IMR-90 (cell line): ENCODE data around the gene ATP4B. TPM values are rescaled to one million over a fixed set of nuclear protein-coding genes. Genes with fewer than 3 reads are reported as not detected.

ENCODE experiments used
- ATAC-seq: fragments of 200-7000 bp; cut with Tn5 transposase; 2 replicates; pipeline ENCODE4 v1.9.1; 2020; ENCODE audit warnings: low read depth, mild to moderate bottlenecking, moderate library complexity
- BruUV-seq: library from RNA; stranded (reverse); fragments of 400-500 nt; replicated peaks from 2 replicates; lab custom pipeline; 2021; lab: Mats Ljungman, UMichigan
- CTCF ChIA-PET: fragments of 300-600 bp; formaldehyde crosslinking; extraction: SDS; loops from one replicate; lab custom pipeline; 2021; ENCODE audit warnings: antibody characterized with exemption; lab: Yijun Ruan, JAX
- POLR2A ChIA-PET: fragments of 300-600 bp; sonication (Branson Sonifier 250); formaldehyde crosslinking; loops from one replicate; lab custom pipeline; 2022; ENCODE audit warnings: antibody characterized with exemption; ENCODE audit not compliant: unreplicated experiment; lab: Charles Lee
- DNase-seq: peaks from one replicate; pipeline ENCODE4 v3.0.0; 2013
- H2AFZ ChIP-seq: replicated peaks from 2 replicates; pipeline ENCODE3; 2013; ENCODE audit warnings: low read length, mild to moderate bottlenecking; ENCODE audit not compliant: poor library complexity
- H2AK5ac ChIP-seq: 2 replicates; pipeline ENCODE4 v1.6.1; 2013; ENCODE audit warnings: low read depth, low read length, inconsistent platforms
- H2AK9ac ChIP-seq: replicated peaks from 2 replicates; pipeline ENCODE3; 2013; ENCODE audit warnings: mild to moderate bottlenecking, low read depth, low read length, moderate library complexity; ENCODE audit not compliant: poor library complexity
- H2BK120ac ChIP-seq: 2 replicates; pipeline ENCODE4 v1.6.1; 2013; ENCODE audit warnings: low read depth, low read length, inconsistent platforms
- H2BK15ac ChIP-seq: 3 replicates; pipeline ENCODE4 v1.6.1; 2013; ENCODE audit warnings: low read depth, low read length, inconsistent platforms
- H2BK20ac ChIP-seq: 2 replicates; pipeline ENCODE4 v1.6.1; 2013; ENCODE audit warnings: low read depth, mild to moderate bottlenecking, inconsistent platforms, low read length, moderate library complexity
- H2BK5ac ChIP-seq: 2 replicates; pipeline ENCODE4 v1.6.1; 2013; ENCODE audit warnings: mild to moderate bottlenecking, low read depth, low read length, inconsistent platforms; ENCODE audit not compliant: poor library complexity, severe bottlenecking
- H3K14ac ChIP-seq: replicated peaks from 2 replicates; pipeline ENCODE4 v1.6.1; 2013; ENCODE audit warnings: low read depth, low read length, inconsistent platforms
- H3K18ac ChIP-seq: 2 replicates; pipeline ENCODE4 v1.6.1; 2013; ENCODE audit warnings: low read depth, low read length, control low read depth
- H3K23ac ChIP-seq: 2 replicates; pipeline ENCODE4 v1.6.1; 2013; ENCODE audit warnings: low read depth, low read length, inconsistent platforms
- H3K27ac ChIP-seq: 2 replicates; pipeline ENCODE4 v1.5.1; 2013; ENCODE audit warnings: mild to moderate bottlenecking, control low read depth, low read length; ENCODE audit not compliant: insufficient read depth
- H3K27me3 ChIP-seq: 2 replicates; pipeline ENCODE4 v1.6.1; 2013; ENCODE audit warnings: low read length; ENCODE audit not compliant: control insufficient read depth, insufficient read depth
- H3K36me3 ChIP-seq: 2 replicates; pipeline ENCODE4 v1.6.1; 2013; ENCODE audit warnings: low read length, mixed read lengths; ENCODE audit not compliant: control insufficient read depth, insufficient read depth
- H3K4ac ChIP-seq: 2 replicates; pipeline ENCODE4 v1.6.1; 2013; ENCODE audit warnings: low read depth, low read length, inconsistent platforms
- H3K4me1 ChIP-seq: 2 replicates; pipeline ENCODE4 v1.6.1; 2013; ENCODE audit warnings: low read length, mixed read lengths; ENCODE audit not compliant: control insufficient read depth, insufficient read depth
- H3K4me2 ChIP-seq: 2 replicates; pipeline ENCODE4 v1.6.1; 2013; ENCODE audit warnings: low read depth, mild to moderate bottlenecking, control low read depth, low read length, moderate library complexity
- H3K4me3 ChIP-seq: 2 replicates; pipeline ENCODE4 v1.5.1; 2013; ENCODE audit warnings: low read depth, mild to moderate bottlenecking, control low read depth, low read length, moderate library complexity; ENCODE audit not compliant: insufficient read depth
- H3K56ac ChIP-seq: 2 replicates; pipeline ENCODE4 v1.6.1; 2013; ENCODE audit warnings: low read length, inconsistent platforms; ENCODE audit not compliant: insufficient read depth; ENCODE audit errors: extremely low read depth
- H3K79me1 ChIP-seq, 2 experiments: 2 replicates each; pipeline ENCODE4 v1.6.1; 2013; ENCODE audit warnings: low read length in 2 of 2, inconsistent platforms in 1 of 2, low read depth in 1 of 2
- H3K9ac ChIP-seq: 2 replicates; pipeline ENCODE4 v1.6.1; 2013; ENCODE audit warnings: low read depth, low read length, control low read depth
- H3K9me1 ChIP-seq: 2 replicates; pipeline ENCODE4 v1.6.1; 2013; ENCODE audit warnings: low read length, inconsistent platforms; ENCODE audit not compliant: insufficient read depth
- H3K9me3 ChIP-seq: 2 replicates; pipeline ENCODE4 v1.6.1; 2013; ENCODE audit warnings: low read length; ENCODE audit not compliant: control insufficient read depth, insufficient read depth
- H4K20me1 ChIP-seq: 2 replicates; pipeline ENCODE4 v1.6.1; 2013; ENCODE audit warnings: low read length, inconsistent platforms; ENCODE audit not compliant: insufficient read depth
- H4K5ac ChIP-seq: 2 replicates; pipeline ENCODE4 v1.6.1; 2013; ENCODE audit warnings: mild to moderate bottlenecking, low read depth, low read length, control low read depth
- H4K8ac ChIP-seq, 2 experiments: 2 replicates each; pipeline ENCODE4 v1.6.1; 2013; ENCODE audit warnings: low read depth in 2 of 2, low read length in 2 of 2, control low read depth in 1 of 2, inconsistent platforms in 1 of 2
- H4K91ac ChIP-seq: 2 replicates; pipeline ENCODE4 v1.6.1; 2013; ENCODE audit warnings: low read depth, low read length, inconsistent platforms; ENCODE audit not compliant: insufficient read depth
- BHLHE40 ChIP-seq: fragments of 150-350 bp; IDR thresholded peaks from 2 replicates; pipeline ENCODE4 v1.6.1; 2016; ENCODE audit warnings: mild to moderate bottlenecking, low read depth, low read length
- CEBPB ChIP-seq: IDR thresholded peaks from 2 replicates; pipeline ENCODE4 v1.6.1; 2012; ENCODE audit warnings: low read depth, low read length, improper control_type of control experiment
- CHD1 ChIP-seq: IDR thresholded peaks from 2 replicates; pipeline ENCODE4 v1.6.1; 2012; ENCODE audit warnings: low read depth, low read length, improper control_type of control experiment
- ELK1 ChIP-seq: fragments of 150-350 bp; IDR thresholded peaks from 2 replicates; pipeline ENCODE4 v1.6.1; 2016; ENCODE audit warnings: low read depth, mild to moderate bottlenecking, low read length, moderate library complexity, borderline replicate concordance
- FOS ChIP-seq: fragments of 150-350 bp; IDR thresholded peaks from 2 replicates; pipeline ENCODE4 v1.6.1; 2016; ENCODE audit warnings: low read depth, low read length
- MAZ ChIP-seq: IDR thresholded peaks from 2 replicates; pipeline ENCODE4 v1.6.1; 2012; ENCODE audit warnings: low read depth, mild to moderate bottlenecking, low read length, improper control_type of control experiment, moderate library complexity, borderline replicate concordance
- NFE2L2 ChIP-seq: fragments of 150-350 bp; IDR thresholded peaks from 2 replicates; pipeline ENCODE4 v1.6.1; 2016; ENCODE audit warnings: low read depth, mild to moderate bottlenecking, low read length
- POLR2A ChIP-seq: IDR thresholded peaks from 2 replicates; pipeline ENCODE4 v1.6.1; 2012; ENCODE audit warnings: mild to moderate bottlenecking, low read depth, low read length
- RFX5 ChIP-seq: IDR thresholded peaks from 2 replicates; pipeline ENCODE4 v1.8.0; 2012; ENCODE audit warnings: low read depth, mild to moderate bottlenecking, low read length, moderate library complexity
- SMC3 ChIP-seq: fragments of 150-350 bp; IDR thresholded peaks from 2 replicates; pipeline ENCODE4 v1.6.1; 2016; ENCODE audit warnings: low read depth, mild to moderate bottlenecking, antibody characterized with exemption, low read length, moderate library complexity
- WGBS, 2 experiments: methylation state at CpG; one replicate each; pipeline versions ENCODE4 v1.1.5 to v1.1.7; 2013; ENCODE audit warnings: missing lambda C conversion rate in 2 of 2; ENCODE audit not compliant: insufficient read length in 1 of 2; ENCODE audit errors: extremely low coverage in 2 of 2; 5-methylcytosine and 5-hydroxymethylcytosine counted together
- dilution Hi-C: fragments of 300-500 bp; cut with HindIII; formaldehyde crosslinking; loops from one replicate; pipeline ENCODE4 v1.14.3; 2018; ENCODE audit warnings: low sequenced_read_pairs; ENCODE audit not compliant: unreplicated experiment
- in situ Hi-C: fragments of 300-500 bp; cut with MboI; formaldehyde crosslinking; loops from 3 replicates; pipeline ENCODE4 v1.14.3; 2019; ENCODE audit warnings: low sequenced_read_pairs, inconsistent platforms, mixed read lengths
- intact Hi-C: fragments of 100-400 bp; cut with micrococcal nuclease; formaldehyde crosslinking; loops from 2 replicates; pipeline ENCODE4 v1.10.0; 2022
- polyA plus RNA-seq, 3 experiments: library from polyadenylated mRNA; depleted of rRNA; stranded (reverse); fragments of >200 nt; gene quantifications; 2 replicates each; pipeline ENCODE4 v1.2.3, GENCODE V29; 2012; ENCODE audit warnings: low replicate concordance in 1 of 3
- total RNA-seq: library from RNA; depleted of rRNA; stranded (reverse); fragments of >200 nt; gene quantifications from 2 replicates; pipeline ENCODE4 v1.2.3, GENCODE V29; 2012; rRNA removed

Gene ATP4B
- total and polyA plus RNA-seq, 2 of the 4 experiments (the other 2 are of a cell fraction): not detected

GRCh38 chr13:113599391-113599790 lies 58.6 kb downstream of the ATP4B start:
- TF ChIP-seq MAZ: no peak
- no peak for TF ChIP-seq CHD1
- TF ChIP-seq NFE2L2: no peak
- no peak for TF ChIP-seq ELK1
- TF ChIP-seq BHLHE40: no peak
- no peak for TF ChIP-seq FOS
- no peak for TF ChIP-seq CEBPB
- TF ChIP-seq POLR2A: no peak
- TF ChIP-seq RFX5: no peak
- no peak for TF ChIP-seq SMC3
- H3K27ac ChIP-seq: no peak overlapping the region
- H3K9me3 ChIP-seq: no peaks in the 10 kb centered on the region; the same call in 1 of the 2 replicates
- BruUV-seq: no TSS peak
- H2BK5ac ChIP-seq: no peak overlapping the region
- H3K27me3 ChIP-seq: no peaks in the 10 kb centered on the region
- ATAC-seq: no peak
- H3K36me3 ChIP-seq: peaks cover 36% of the 10 kb centered on the region
- peaks cover 4% of the 10 kb centered on the region; the same call in 1 of the 2 replicates for H3K9me1 ChIP-seq
- ChIA-PET POLR2A (no interaction called here), CTCF (no interaction called here)
- no peak overlapping the region for H3K9ac ChIP-seq
- no peak overlapping the region for H3K56ac ChIP-seq
- in situ Hi-C loops: no loop called here
- H4K91ac ChIP-seq: no peak overlapping the region
- H2BK15ac ChIP-seq: no peak overlapping the region
- H3K18ac ChIP-seq: no peak overlapping the region
- no peak overlapping the region for H3K14ac ChIP-seq
- no peak overlapping the region for H3K23ac ChIP-seq
- no peak overlapping the region for H2AK5ac ChIP-seq
- H2BK120ac ChIP-seq: no peak overlapping the region
- H3K4me3 ChIP-seq: no peak overlapping the region
- H2AK9ac ChIP-seq: no peak overlapping the region
- peaks cover 84% of the 10 kb centered on the region for H4K20me1 ChIP-seq
- no peak overlapping the region for H3K4me2 ChIP-seq
- no peaks in the 10 kb centered on the region for H3K4me1 ChIP-seq
- H4K5ac ChIP-seq: no peak overlapping the region
- dilution Hi-C loops: no loop called here
- no peak overlapping the region for H4K8ac ChIP-seq
- WGBS, 2 experiments: 100% methylated on average over 4 of the region's 12 CpGs; no CpG with 5 or more reads in 1 of the 2 experiments
- intact Hi-C loops: no loop called here
- peaks cover 27 to 87% of the 10 kb centered on the region in 2 experiments for H3K79me1 ChIP-seq
- H3K4ac ChIP-seq: no peak overlapping the region
- H2AFZ ChIP-seq: no peak overlapping the region
- no peak for DNase-seq
- H2BK20ac ChIP-seq: no peak overlapping the region

Other genes with a start within 250 kb of the ATP4B start
- gene ADPRHL1, start 204.7 kb downstream of the ATP4B start, total RNA-seq: 0.28 and 0.36 TPM in 2 replicates
- 0.67 and 0.69 TPM in 2 replicates for gene ADPRHL1, start 204.7 kb downstream of the ATP4B start, polyA plus RNA-seq (2012; rRNA removed)
- gene DCUN1D2, start 167.5 kb downstream of the ATP4B start, total RNA-seq: 6.9 and 8.1 TPM in 2 replicates
- gene DCUN1D2, start 167.5 kb downstream of the ATP4B start, polyA plus RNA-seq (2012; rRNA removed): 7.9 and 11.5 TPM in 2 replicates
- 59.2 and 59.3 TPM in 2 replicates for gene TFDP1, start 73.4 kb downstream of the ATP4B start, total RNA-seq
- gene TFDP1, start 73.4 kb downstream of the ATP4B start, polyA plus RNA-seq (2012; rRNA removed): 97.0 and 97.8 TPM in 2 replicates
- not detected in 2 replicates for gene GRK1, start 9.0 kb upstream of the ATP4B start, total RNA-seq
- not detected in 2 replicates for gene GRK1, start 9.0 kb upstream of the ATP4B start, polyA plus RNA-seq (2012; rRNA removed)
- 0.36 and 0.83 TPM in 2 replicates for gene TMEM255B, start 101.0 kb upstream of the ATP4B start, total RNA-seq
- 0.94 and 1.1 TPM in 2 replicates for gene TMEM255B, start 101.0 kb upstream of the ATP4B start, polyA plus RNA-seq (2012; rRNA removed)
- 212 and 220 TPM in 2 replicates for gene GAS6, start 205.9 kb upstream of the ATP4B start, total RNA-seq
- gene GAS6, start 205.9 kb upstream of the ATP4B start, polyA plus RNA-seq (2012; rRNA removed): 795 and 823 TPM in 2 replicates